Epithelial cell of proximal tubule (primary cell): Measurements from ENCODE around the gene EEF2. TPM values are rescaled to one million over a fixed set of nuclear protein-coding genes. Genes with fewer than 3 reads are reported as not detected.
"Not testable (repeated sequence)": the region's sequence is repeated elsewhere in the genome, so short reads cannot be mapped to it uniquely, and the experiment has no call there.

Experiments used
- DNase-seq: peaks from one replicate; pipeline ENCODE4 v3.0.0-alpha.2; 2011; ENCODE audit warnings: low read depth
- H3K4me3 ChIP-seq: 2 replicates; pipeline ENCODE4 v1.5.1; 2011; ENCODE audit warnings: low read depth, mild to moderate bottlenecking, low read length
- CTCF ChIP-seq: conservative IDR thresholded peaks from 2 replicates; pipeline ENCODE4 v1.5.1; 2012; ENCODE audit warnings: low read depth, mild to moderate bottlenecking, low read length
- total RNA-seq: library from RNA; depleted of rRNA; stranded (reverse); fragments of >200 nt; gene quantifications from 2 replicates; pipeline ENCODE4 v1.2.3, GENCODE V29; 2015

EEF2 gene
- total RNA-seq, 1 donor from 2014 or later = 1,327 TPM

GRCh38 chr19:3950871-3951861 is 34.1 kb downstream of the EEF2 start:
- TF ChIP-seq CTCF = no peak
- DNase-seq = no peak
- no peak overlapping the region for H3K4me3 ChIP-seq

- no peak for DNase-seq
- H3K4me3 ChIP-seq = no peak overlapping the region
- TF ChIP-seq CTCF = no peak
Measured at GRCh38 chr19:3949997-3950859, 35.0 kb downstream of the EEF2 start.

- no peak overlapping the region for H3K4me3 ChIP-seq
- no peak for DNase-seq
- TF ChIP-seq CTCF = no peak
Measured at GRCh38 chr19:3949294-3949693, 36.0 kb downstream of the EEF2 start.

- DNase-seq = not testable (repeated sequence)
Measured at GRCh38 chr19:3947316-3947933, 37.8 kb downstream of the EEF2 start.

GRCh38 chr19:3945838-3946237 is 39.4 kb downstream of the EEF2 start:
- TF ChIP-seq CTCF = no peak
- DNase-seq = no peak
- H3K4me3 ChIP-seq = no peak overlapping the region

More at GRCh38 chr19:3947316-3947933, 37.8 kb downstream of the EEF2 start:
- H3K4me3 ChIP-seq = not testable (repeated sequence)

GRCh38 chr19:3944018-3944721 is 41.1 kb downstream of the EEF2 start:
- TF ChIP-seq CTCF = no peak
- no peak for DNase-seq
- no peak overlapping the region for H3K4me3 ChIP-seq
